Erythroblast (primary cell): ENCODE measurements around the gene MILR1.

ENCODE experiments used
- GATA1 ChIP-seq: IDR thresholded peaks from 2 replicates; pipeline ENCODE4 v1.6.1; 2011; ENCODE audit warnings: low read depth, mild to moderate bottlenecking, control low read depth, low read length, moderate library complexity
- POLR2A ChIP-seq: IDR thresholded peaks from 2 replicates; pipeline ENCODE4 v1.6.1; 2011; ENCODE audit warnings: mild to moderate bottlenecking, low read length

DNA sequence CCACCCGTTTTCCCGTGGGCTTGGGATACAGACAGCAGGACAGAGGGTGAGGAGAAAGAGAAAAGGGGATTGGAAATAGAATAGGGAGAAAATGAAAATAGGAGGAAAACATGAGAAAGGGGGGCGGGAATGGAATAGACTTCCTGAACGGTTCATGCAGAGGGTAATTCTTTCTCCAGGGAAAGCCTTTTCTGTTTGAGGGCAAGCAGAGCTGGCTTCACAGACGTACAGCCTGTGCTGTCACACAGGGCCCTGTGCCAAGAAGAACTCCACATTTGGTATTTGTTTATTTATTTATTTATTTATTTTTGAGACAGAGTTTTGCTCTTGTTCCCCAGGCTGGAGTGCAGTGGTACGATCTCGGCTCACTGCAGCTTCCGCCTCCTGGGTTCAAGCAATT is 12.0 kb downstream of the MILR1 start:
- TF ChIP-seq POLR2A: no peak
- no peak for TF ChIP-seq GATA1
